HG03439 (cell line): ENCODE results near the gene HTR2A.

ENCODE experiments used
- ATAC-seq: cut with Tn5 transposase; IDR thresholded peaks from one replicate; pipeline ENCODE4 v1.9.1; 2021; ENCODE audit warnings: mild to moderate bottlenecking, moderate library complexity; ENCODE audit not compliant: unreplicated experiment

The HTR2A gene

DNA sequence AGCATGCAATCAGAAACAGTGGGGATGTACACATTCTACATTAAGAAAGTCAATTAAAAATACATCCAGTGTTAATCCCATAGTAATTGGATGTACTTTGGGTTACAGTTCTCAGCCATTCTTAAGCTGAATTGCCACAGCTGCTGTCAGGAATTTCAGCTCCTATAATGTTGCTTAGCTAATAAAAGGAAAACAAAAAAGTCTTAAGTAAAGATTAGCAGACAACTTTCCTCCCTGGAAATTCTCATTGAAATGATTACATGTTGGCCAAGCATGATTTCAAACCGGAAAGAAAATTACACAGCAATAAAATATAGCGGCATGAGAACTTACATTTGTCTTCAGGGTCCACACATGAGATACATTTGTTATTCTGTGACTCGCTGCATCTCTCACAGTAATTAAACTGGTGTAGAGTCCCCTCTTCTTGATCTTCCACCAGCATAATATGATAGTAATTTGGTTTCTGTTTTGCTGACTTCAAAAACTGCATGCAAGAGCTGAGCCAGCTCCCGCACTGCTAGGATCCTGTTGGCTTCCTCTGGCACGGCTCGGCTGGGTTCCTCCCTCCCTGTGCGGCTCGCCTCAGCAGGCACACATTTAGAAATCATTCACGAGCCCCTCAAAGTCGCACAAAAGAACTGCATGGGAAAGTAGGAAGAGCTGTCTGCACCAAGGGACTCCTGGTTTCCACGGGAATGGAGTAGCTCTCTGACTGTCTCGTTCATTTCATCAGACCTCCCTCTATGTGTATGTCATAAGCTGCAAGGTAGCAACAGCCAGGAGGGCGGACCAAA, at the start of gene HTR2A:
Gene HTR2A, minus strand, starts transcription at position 713 of the 797 bp plus-strand sequence. CDS start 1,147 bp downstream, outside the sequence.
- no peak for ATAC-seq

DNA sequence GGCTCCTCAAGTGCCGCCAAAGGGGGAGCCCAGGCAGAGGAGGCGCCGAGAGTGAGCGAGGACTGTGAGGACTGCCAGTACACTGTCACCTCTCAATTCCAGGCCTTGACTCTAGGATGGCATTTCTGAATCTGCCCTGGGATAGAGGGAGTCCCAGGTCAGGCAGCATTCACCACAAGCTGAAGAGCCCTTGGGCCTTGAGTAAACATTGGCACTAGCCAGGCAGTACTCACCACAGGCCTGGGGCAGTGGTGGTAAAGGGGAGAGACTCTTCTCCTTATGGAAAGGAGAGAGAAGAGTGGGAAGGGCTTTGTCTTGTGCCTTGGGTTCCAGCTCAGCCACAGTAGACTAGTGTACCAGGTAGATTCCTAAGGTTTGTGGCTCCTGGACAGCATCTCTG, 39.7 kb upstream of the HTR2A start:
- ATAC-seq = no peak

- no peak for ATAC-seq
These were observed 37.9 kb upstream of the HTR2A start for GRCh38 chr13:46934749-46935148.

- ATAC-seq = no peak
These were observed 30.2 kb upstream of the HTR2A start for GRCh38 chr13:46926916-46927590.

- ATAC-seq = no peak
These were observed 28.6 kb upstream of the HTR2A start for GRCh38 chr13:46925486-46925885.

GRCh38 chr13:46914341-46914740, 17.5 kb upstream of the HTR2A start:
- ATAC-seq = no peak

GRCh38 chr13:46913757-46914156, 16.9 kb upstream of the HTR2A start:
- ATAC-seq = no peak

GRCh38 chr13:46909042-46909441, 12.2 kb upstream of the HTR2A start:
- no peak for ATAC-seq

DNA sequence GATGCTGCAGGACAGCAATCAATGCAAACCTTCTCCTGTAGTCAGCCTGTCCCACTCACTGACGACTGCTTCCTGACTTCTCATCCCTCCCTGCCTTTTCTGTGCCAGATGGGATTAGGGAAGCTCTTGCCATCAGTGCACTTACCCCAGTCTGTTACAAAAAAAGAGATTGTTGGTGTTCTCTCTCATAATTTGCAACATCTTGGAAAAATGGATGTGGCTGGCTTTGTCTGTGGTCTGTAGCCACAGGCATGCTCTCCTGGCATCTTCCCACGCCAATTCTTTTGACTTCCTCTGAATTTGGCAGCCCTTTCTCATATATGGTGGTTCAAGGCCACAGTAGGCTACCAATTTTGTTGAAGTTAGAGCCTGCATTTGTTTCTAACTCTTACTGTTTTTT, 11.6 kb upstream of the HTR2A start:
- no peak for ATAC-seq

DNA sequence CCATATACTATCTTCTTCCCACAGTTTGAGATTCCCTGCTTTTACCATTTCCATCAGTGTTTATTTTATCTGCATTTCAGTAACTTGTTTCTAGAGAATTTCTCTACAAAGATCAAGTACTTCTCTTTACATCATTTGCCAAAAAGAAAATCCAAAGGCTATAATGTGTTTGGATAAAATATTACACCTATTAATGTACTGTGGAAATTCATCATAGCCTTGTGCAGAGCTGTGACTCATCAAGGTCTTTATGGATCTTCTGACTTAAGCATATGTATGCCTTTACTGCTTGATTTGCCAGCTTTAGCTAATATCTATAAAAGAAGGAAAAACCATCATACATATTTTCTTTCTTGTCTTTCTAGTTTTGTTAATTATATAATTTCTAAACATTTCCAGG, 9.6 kb upstream of the HTR2A start:
- ATAC-seq = no peak

GRCh38 chr13:46905249-46905648, 8.4 kb upstream of the HTR2A start:
- ATAC-seq = no peak

- no peak for ATAC-seq
These were observed 6.9 kb upstream of the HTR2A start for GRCh38 chr13:46903748-46904147.

DNA sequence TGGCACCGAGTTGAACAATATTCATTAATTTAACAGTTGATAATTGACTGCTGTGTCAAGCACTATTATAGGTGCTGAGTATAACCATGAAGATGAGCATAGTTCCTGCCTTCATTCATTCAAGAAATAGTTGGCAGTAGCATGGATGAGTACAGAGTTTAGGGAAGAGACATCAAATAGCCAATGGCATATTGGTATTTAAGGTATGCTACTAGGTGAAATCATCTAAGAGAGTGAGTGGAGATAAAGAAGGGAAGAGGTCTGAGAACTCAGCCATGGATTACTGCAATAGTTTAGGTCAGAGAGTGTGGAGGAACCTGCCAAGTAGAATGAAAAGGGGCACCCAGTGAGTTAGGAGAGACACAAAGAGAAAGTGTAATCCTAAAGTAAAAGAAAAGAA, 4.9 kb upstream of the HTR2A start:
- no peak for ATAC-seq

GRCh38 chr13:46899801-46900200, 2.9 kb upstream of the HTR2A start:
- ATAC-seq = no peak

- ATAC-seq = no peak
These were observed 1.5 kb downstream of the HTR2A start for GRCh38 chr13:46895381-46895780.

GRCh38 chr13:46894568-46894967, 2.3 kb downstream of the HTR2A start:
- no peak for ATAC-seq

- peak; percentile 85 for ATAC-seq
These were observed 2.9 kb downstream of the HTR2A start for GRCh38 chr13:46893798-46894560.

GRCh38 chr13:46893221-46893740, 3.6 kb downstream of the HTR2A start:
- ATAC-seq = no peak

DNA sequence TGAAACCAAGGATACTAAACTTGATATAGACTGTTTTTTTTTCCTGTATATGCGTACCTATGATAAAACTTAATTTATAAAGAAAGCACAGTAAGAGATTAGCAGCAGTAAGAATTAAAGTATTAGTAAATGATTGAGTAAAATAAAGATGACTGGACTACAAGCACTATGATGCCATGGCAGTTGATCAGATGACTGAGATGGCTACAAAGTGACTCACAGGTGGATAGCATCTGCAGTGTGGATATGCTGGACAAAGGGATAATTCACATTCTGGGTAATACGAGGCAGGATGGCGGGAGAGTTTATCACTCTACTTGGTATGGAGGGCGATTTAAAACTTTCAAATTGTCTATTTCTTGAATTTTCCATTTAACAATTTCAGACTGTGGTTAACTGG, 11.8 kb downstream of the HTR2A start:
- ATAC-seq = no peak

DNA sequence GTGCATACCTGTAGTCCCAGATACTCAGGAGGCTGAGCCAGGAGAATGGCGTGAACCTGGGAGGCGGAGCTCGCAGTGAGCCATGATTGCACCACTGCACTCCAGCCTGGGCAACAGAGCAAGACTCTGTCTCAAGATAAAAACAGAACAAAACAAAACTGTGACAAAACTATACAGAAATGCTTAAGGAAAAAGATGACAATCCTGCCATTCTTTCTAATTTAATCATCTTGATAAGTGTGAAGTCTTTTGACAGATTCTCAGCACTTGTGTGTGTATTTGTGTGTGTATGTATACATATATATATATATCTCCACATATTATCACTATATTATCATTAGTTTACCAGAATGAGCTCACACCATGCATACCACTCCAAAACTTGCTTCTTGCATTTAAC, 12.3 kb downstream of the HTR2A start:
- no peak for ATAC-seq

- no peak for ATAC-seq
These were observed 15.2 kb downstream of the HTR2A start for GRCh38 chr13:46881621-46882020.
